HCT116 (cell line): ENCODE data around the gene ST6GALNAC4. TPM values are rescaled to one million over a fixed set of nuclear protein-coding genes. Genes with fewer than 3 reads are reported as not detected.

ENCODE experiments used
- ATAC-seq: fragments of 200-7000 bp; cut with Tn5 transposase; 2 replicates; pipeline ENCODE4 v1.9.1; 2020; ENCODE audit warnings: mild to moderate bottlenecking, moderate library complexity
- BruUV-seq: library from RNA; stranded (reverse); fragments of 400-500 nt; replicated peaks from 2 replicates; lab custom pipeline; 2021; lab: Mats Ljungman, UMichigan
- CTCF ChIA-PET: fragments of 300-600 bp; sonication (Branson Sonifier 250); formaldehyde crosslinking; loops from one replicate; lab custom pipeline; 2021; ENCODE audit warnings: antibody characterized with exemption; lab: Charles Lee
- POLR2A ChIA-PET: fragments of 300-600, 350-600 bp; sonication (Branson Sonifier 250); formaldehyde crosslinking; loops from one replicate; lab custom pipeline; 2021; ENCODE audit warnings: antibody characterized with exemption; lab: Charles Lee
- RAD21 ChIA-PET, 2 experiments: fragments of 300-600 bp; sonication (Branson Sonifier 250); formaldehyde crosslinking; loops; one replicate each; lab custom pipeline; 2023; ENCODE audit warnings: low total read pairs in 2 of 2; ENCODE audit not compliant: uncharacterized antibody in 2 of 2, unreplicated experiment in 2 of 2, low non-redundant PET in 1 of 2; lab: Charles Lee
- DNase-seq: peaks from one replicate; pipeline ENCODE4 v3.0.0-alpha.2; 2010; ENCODE audit warnings: low read depth, low spot score
- H2AFZ ChIP-seq: fragments of 200-600 bp; shearing (Covaris generic), sonication (generic); 2 replicates; pipeline ENCODE4 v1.6.1; 2017; ENCODE audit warnings: low read depth, mixed run types, mixed read lengths, antibody characterized with exemption, low read length; ENCODE audit not compliant: poor library complexity, severe bottlenecking
- H3K27ac ChIP-seq: 2 replicates; pipeline ENCODE4 v1.5.1; 2012; ENCODE audit warnings: low read depth, low read length
- H3K27me3 ChIP-seq: fragments of 200-600 bp; sonication (generic); 2 replicates; pipeline ENCODE4 v1.6.1; 2016; ENCODE audit warnings: mixed run types, low read length, mixed read lengths; ENCODE audit not compliant: insufficient read depth
- H3K36me3 ChIP-seq, 2 experiments: fragments of 200-500 bp in 1 of 2; fragments of 200-600 bp in 1 of 2; sonication (Bioruptor generic) in 1 of 2; sonication (generic) in 1 of 2; 2 replicates each; pipeline versions ENCODE4 v1.5.1 to v1.6.1; 2014 to 2016; ENCODE audit warnings: low read length in 2 of 2, inconsistent platforms in 1 of 2, mixed read lengths in 1 of 2, mixed run types in 1 of 2; ENCODE audit not compliant: insufficient read depth in 2 of 2, control insufficient read depth in 1 of 2
- H3K4me1 ChIP-seq, 2 experiments: fragments of 200-600 bp in 1 of 2; sonication (generic) in 1 of 2; 2 replicates each; pipeline versions ENCODE4 v1.5.1 to v1.6.1; 2012 to 2017; ENCODE audit warnings: low read length in 2 of 2, inconsistent platforms in 1 of 2, mild to moderate bottlenecking in 1 of 2, mixed read lengths in 1 of 2, mixed run types in 1 of 2, moderate library complexity in 1 of 2; ENCODE audit not compliant: insufficient read depth in 2 of 2, control insufficient read depth in 1 of 2
- H3K4me2 ChIP-seq: fragments of 200-600 bp; sonication (generic); 2 replicates; pipeline ENCODE4 v1.6.1; 2017; ENCODE audit warnings: mixed run types, low read length, mixed read lengths
- H3K4me3 ChIP-seq, 2 experiments: fragments of 200-600 bp in 1 of 2; sonication (generic) in 1 of 2; replicated peaks in 1 of 2; 2 replicates each; pipeline ENCODE4 v1.5.1; 2011 to 2016; ENCODE audit warnings: low read length in 2 of 2, control low read depth in 1 of 2, low read depth in 1 of 2, mild to moderate bottlenecking in 1 of 2, mixed read lengths in 1 of 2, mixed run types in 1 of 2
- H3K79me2 ChIP-seq: fragments of 200-600 bp; sonication (generic); 2 replicates; pipeline ENCODE4 v1.6.1; 2017; ENCODE audit warnings: mild to moderate bottlenecking, mixed run types, low read length, moderate library complexity, mixed read lengths; ENCODE audit not compliant: insufficient read depth
- H3K9ac ChIP-seq: fragments of 200-600 bp; sonication (generic); 2 replicates; pipeline ENCODE4 v1.6.1; 2016; ENCODE audit warnings: low read length, mixed read lengths
- H3K9me2 ChIP-seq: fragments of 200-600 bp; sonication (generic), shearing (Covaris generic); 2 replicates; pipeline ENCODE4 v1.6.1; 2017; ENCODE audit warnings: mixed run types, mild to moderate bottlenecking, moderate library complexity; ENCODE audit not compliant: insufficient read depth
- H3K9me3 ChIP-seq, 2 experiments: fragments of 200-500 bp in 1 of 2; fragments of 200-600 bp in 1 of 2; sonication (Bioruptor generic) in 1 of 2; sonication (generic) in 1 of 2; 2 replicates each; pipeline ENCODE4 v1.6.1; 2014 to 2017; ENCODE audit warnings: low read length in 2 of 2, mixed read lengths in 2 of 2, inconsistent platforms in 1 of 2, low read depth in 1 of 2, mild to moderate bottlenecking in 1 of 2, mixed run types in 1 of 2, moderate library complexity in 1 of 2; ENCODE audit not compliant: control insufficient read depth in 1 of 2, insufficient read depth in 1 of 2
- H4K20me1 ChIP-seq: fragments of 200-600 bp; sonication (generic), shearing (Covaris generic); 2 replicates; pipeline ENCODE4 v1.6.1; 2017; ENCODE audit warnings: mixed run types, mild to moderate bottlenecking, moderate library complexity; ENCODE audit not compliant: insufficient read depth
- CEBPB ChIP-seq: IDR thresholded peaks from 2 replicates; pipeline ENCODE4 v1.6.1; 2012; ENCODE audit warnings: low read depth
- EGR1 ChIP-seq: IDR thresholded peaks from 2 replicates; pipeline ENCODE4 v1.6.1; 2012; ENCODE audit warnings: low read depth
- EZH2 ChIP-seq: fragments of 200-600 bp; sonication (generic); IDR thresholded peaks from 2 replicates; pipeline ENCODE4 v1.6.1; 2017; ENCODE audit warnings: antibody characterized with exemption, mixed run types
- JUND ChIP-seq: IDR thresholded peaks from 2 replicates; pipeline ENCODE4 v1.6.1; 2012
- SIN3A ChIP-seq: IDR thresholded peaks from 2 replicates; pipeline ENCODE4 v1.6.1; 2012; ENCODE audit warnings: low read depth
- SP1 ChIP-seq: IDR thresholded peaks from 2 replicates; pipeline ENCODE4 v1.6.1; 2012; ENCODE audit warnings: low read depth
- YY1 ChIP-seq: IDR thresholded peaks from 2 replicates; pipeline ENCODE4 v1.6.1; 2011; ENCODE audit warnings: low read length, low read depth, moderate library complexity, mild to moderate bottlenecking; ENCODE audit not compliant: insufficient replicate concordance; ENCODE audit errors: extremely low read depth
- ZBTB33 ChIP-seq: IDR thresholded peaks from 2 replicates; pipeline ENCODE4 v1.6.1; 2011; ENCODE audit warnings: mild to moderate bottlenecking, low read length, moderate library complexity; ENCODE audit not compliant: insufficient replicate concordance; ENCODE audit errors: extremely low read depth
- ZNF274 ChIP-seq: fragments of 200-500 bp; sonication (Bioruptor generic); IDR thresholded peaks from 2 replicates; pipeline ENCODE4 v1.6.1; 2014; ENCODE audit warnings: mild to moderate bottlenecking, low read depth, low read length, inconsistent platforms
- intact Hi-C: fragments of 100-400 bp; cut with micrococcal nuclease; formaldehyde crosslinking; loops from 2 replicates; pipeline ENCODE4 v1.10.0; 2022
- total RNA-seq: library from RNA; stranded (reverse); gene quantifications from one replicate; pipeline ENCODE4 v1.2.1, GENCODE V29; 2021; ENCODE audit not compliant: unreplicated experiment

The ST6GALNAC4 gene
- total RNA-seq, 1 experiment from 2014 or later: 49.4 TPM

GRCh38 chr9:127878652-127879390 is 38.0 kb downstream of the ST6GALNAC4 start:
- no peaks in the 10 kb centered on the region for H3K27me3 ChIP-seq
- no peaks in the 10 kb centered on the region for H3K9me3 ChIP-seq
- ChIA-PET POLR2A (no interaction called here), CTCF (interaction anchor here (2.2 kb wide), 1 partner anchor 9 kb away, joined by 4 read pairs; no protein-coding TSS in a partner anchor), RAD21 (no interaction called here)
- no peak overlapping the region for H3K9ac ChIP-seq
- no TSS peak for BruUV-seq
- no peak overlapping the region for H3K4me2 ChIP-seq
- peaks cover 14 to 51% of the 10 kb centered on the region in 2 experiments for H3K4me1 ChIP-seq
- H3K4me3 ChIP-seq: no peak overlapping the region
- intact Hi-C loops: no loop called here
- H4K20me1 ChIP-seq: no peaks in the 10 kb centered on the region
- no peak overlapping the region for H3K27ac ChIP-seq
- no peaks in the 10 kb centered on the region; the same call in 1 of the 2 replicates for H3K79me2 ChIP-seq
- H3K36me3 ChIP-seq: no peaks in the 10 kb centered on the region
- no peak for TF ChIP-seq SP1
- TF ChIP-seq ZNF274: no peak
- TF ChIP-seq ZBTB33: no peak
- TF ChIP-seq EGR1: no peak
- TF ChIP-seq CEBPB: no peak
- TF ChIP-seq YY1: no peak
- TF ChIP-seq SIN3A: no peak
- no peak for TF ChIP-seq JUND
- no peak for TF ChIP-seq EZH2
- ATAC-seq (no peak), DNase-seq (no peak)
- no peak overlapping the region for H2AFZ ChIP-seq
- no peaks in the 10 kb centered on the region for H3K9me2 ChIP-seq
